ENCODE measurements around the gene OBSCN.

OBSCN gene

DNA sequence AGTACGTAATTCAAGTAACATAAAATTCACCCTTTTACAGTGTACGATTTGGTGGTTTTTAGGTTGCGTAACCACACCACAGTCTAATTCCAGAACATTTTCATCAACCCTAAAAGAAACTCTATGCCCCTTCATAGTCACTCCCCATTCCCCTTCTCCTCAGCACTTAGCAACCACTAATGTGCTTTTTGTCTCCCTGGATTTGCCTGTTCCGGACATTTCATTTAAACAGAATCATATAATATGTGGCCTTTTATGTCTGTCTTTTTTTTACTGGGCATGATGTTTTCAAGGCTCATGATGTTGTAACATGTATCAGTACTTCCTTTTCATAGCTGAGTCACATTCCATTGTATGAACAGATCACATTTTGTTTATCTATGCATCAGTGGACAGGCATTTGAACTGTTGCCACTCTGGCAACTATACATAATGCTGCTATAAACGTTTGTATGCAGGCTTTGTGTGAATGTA, 20.8 kb downstream of the OBSCN start:
- TF ChIP-seq, protein P1, sequence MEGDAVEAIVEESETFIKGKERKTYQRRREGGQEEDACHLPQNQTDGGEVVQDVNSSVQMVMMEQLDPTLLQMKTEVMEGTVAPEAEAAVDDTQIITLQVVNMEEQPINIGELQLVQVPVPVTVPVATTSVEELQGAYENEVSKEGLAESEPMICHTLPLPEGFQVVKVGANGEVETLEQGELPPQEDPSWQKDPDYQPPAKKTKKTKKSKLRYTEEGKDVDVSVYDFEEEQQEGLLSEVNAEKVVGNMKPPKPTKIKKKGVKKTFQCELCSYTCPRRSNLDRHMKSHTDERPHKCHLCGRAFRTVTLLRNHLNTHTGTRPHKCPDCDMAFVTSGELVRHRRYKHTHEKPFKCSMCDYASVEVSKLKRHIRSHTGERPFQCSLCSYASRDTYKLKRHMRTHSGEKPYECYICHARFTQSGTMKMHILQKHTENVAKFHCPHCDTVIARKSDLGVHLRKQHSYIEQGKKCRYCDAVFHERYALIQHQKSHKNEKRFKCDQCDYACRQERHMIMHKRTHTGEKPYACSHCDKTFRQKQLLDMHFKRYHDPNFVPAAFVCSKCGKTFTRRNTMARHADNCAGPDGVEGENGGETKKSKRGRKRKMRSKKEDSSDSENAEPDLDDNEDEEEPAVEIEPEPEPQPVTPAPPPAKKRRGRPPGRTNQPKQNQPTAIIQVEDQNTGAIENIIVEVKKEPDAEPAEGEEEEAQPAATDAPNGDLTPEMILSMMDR (IDR thresholded peaks at IDR 0.05) = no peak
- H3K4me1 Mint-ChIP-seq = no peaks in the 10 kb centered on the region
- peaks cover 46% of the 10 kb centered on the region for H3K9me3 Mint-ChIP-seq
- H3K27ac Mint-ChIP-seq = peak overlapping the region; percentile 75
- H3K27me3 Mint-ChIP-seq (ENCODE audit: low read depth, poor library complexity) = no peaks in the 10 kb centered on the region
- H3K36me3 Mint-ChIP-seq (ENCODE audit: low read depth) = peaks cover 97% of the 10 kb centered on the region
- no peak overlapping the region for H3K4me3 Mint-ChIP-seq
- DNase-seq = no peak

DNA sequence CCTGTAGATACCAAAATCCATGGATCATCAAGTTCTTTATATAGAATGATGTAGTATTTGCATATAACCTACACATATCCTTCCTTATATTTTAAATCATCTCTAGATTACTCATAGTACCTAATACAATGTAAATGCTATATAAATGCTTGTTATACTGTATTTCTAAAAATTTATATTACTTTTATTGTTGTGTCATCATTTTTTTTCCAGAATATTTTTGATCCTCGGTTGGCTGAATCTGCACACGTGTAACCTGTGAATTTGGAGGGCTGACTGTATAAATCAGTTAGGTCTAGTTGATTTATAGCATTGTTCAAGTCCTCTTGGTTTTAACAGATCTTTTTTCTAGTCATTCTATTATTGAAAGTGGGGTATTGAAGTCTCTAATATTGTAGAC, 23.3 kb downstream of the OBSCN start:
- Mint-ChIP-seq H3K4me3 (no peak overlapping the region), H3K27me3 (ENCODE audit: low read depth, poor library complexity) (no peaks in the 10 kb centered on the region), H3K4me1 (no peaks in the 10 kb centered on the region), H3K27ac (no peak overlapping the region), H3K9me3 (peaks cover 50% of the 10 kb centered on the region), H3K36me3 (ENCODE audit: low read depth) (peaks cover 97% of the 10 kb centered on the region)
- no peak for DNase-seq
- TF ChIP-seq, protein P1 (IDR thresholded peaks at IDR 0.05) = no peak

DNA sequence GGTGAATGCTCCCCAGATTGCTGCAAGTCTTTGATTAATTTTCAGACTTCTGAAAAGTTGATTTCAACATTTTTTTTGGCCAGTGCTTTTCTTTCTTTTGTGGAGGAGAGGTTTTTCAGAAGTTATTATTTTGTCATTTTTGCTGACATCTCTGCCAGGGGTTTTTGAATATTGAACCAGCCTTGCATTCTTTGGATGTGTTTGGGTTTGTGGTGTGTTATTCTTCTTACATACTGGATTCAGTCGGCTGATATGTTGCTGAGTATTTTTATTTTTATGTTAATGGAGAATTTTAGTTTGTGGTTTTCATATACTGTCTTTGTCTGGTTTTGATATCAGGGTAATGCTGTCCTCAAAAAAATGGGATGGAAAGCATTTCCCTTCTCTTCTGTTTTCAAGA, 25.3 kb downstream of the OBSCN start:
- TF ChIP-seq, protein P1 (IDR thresholded peaks at IDR 0.05) = no peak
- H3K27me3 Mint-ChIP-seq (ENCODE audit: low read depth, poor library complexity) = no peaks in the 10 kb centered on the region
- no peak for DNase-seq
- H3K9me3 Mint-ChIP-seq = peaks cover 69% of the 10 kb centered on the region
- no peak overlapping the region for H3K27ac Mint-ChIP-seq
- H3K4me3 Mint-ChIP-seq = no peak overlapping the region
- H3K4me1 Mint-ChIP-seq = no peaks in the 10 kb centered on the region
- H3K36me3 Mint-ChIP-seq (ENCODE audit: low read depth) = peaks cover 97% of the 10 kb centered on the region

DNA sequence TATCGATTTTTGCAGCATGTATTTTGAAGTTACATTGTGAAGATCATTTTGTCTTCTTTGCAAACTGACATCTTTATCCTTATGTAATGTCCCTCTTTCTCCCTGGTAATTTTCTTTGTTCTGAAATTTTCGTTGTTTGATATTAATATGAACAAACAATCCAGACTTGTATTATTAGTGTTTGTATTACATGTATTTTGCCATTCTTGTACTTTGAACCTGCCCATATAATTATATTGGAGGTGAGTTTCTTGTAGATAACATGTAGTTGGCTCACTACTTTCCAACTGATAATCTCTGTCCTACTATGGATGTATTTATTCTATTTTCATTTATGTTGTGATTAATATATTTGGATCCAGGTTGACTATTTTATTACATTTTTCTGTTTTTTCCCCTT, 27.1 kb downstream of the OBSCN start:
- Mint-ChIP-seq H3K27ac (no peak overlapping the region), H3K27me3 (ENCODE audit: low read depth, poor library complexity) (peaks cover 3% of the 10 kb centered on the region), H3K4me3 (no peak overlapping the region), H3K36me3 (ENCODE audit: low read depth) (peaks cover 100% of the 10 kb centered on the region), H3K4me1 (no peaks in the 10 kb centered on the region), H3K9me3 (peaks cover 87% of the 10 kb centered on the region)
- DNase-seq = no peak
- TF ChIP-seq, protein P1 (IDR thresholded peaks at IDR 0.05) = no peak

DNA sequence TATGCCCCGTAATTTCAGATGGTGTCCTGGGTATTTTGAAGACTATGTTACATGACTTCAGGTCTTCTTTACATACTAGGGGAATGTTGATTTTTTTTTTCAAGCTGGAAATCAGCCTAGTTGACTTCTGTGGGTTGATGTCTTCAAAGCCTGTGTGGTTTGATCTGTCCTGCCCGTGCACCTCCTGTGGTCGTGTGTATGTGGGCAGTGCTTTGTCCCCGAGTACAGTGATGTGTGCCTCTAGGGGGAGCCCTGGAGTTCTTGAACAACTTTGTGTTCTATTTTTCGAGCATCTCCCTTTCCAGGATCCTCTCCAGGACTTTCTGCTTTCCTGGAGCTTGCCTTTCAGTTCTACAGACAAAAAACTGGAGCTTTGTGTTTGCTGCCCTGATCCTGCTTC, 28.9 kb downstream of the OBSCN start:
- Mint-ChIP-seq H3K36me3 (ENCODE audit: low read depth) (peaks cover 100% of the 10 kb centered on the region), H3K9me3 (peaks cover 100% of the 10 kb centered on the region), H3K27ac (no peak overlapping the region), H3K27me3 (ENCODE audit: low read depth, poor library complexity) (peaks cover 3% of the 10 kb centered on the region), H3K4me1 (no peaks in the 10 kb centered on the region), H3K4me3 (no peak overlapping the region)
- DNase-seq = no peak
- TF ChIP-seq, protein P1 (IDR thresholded peaks at IDR 0.05) = peak; percentile 22

DNA sequence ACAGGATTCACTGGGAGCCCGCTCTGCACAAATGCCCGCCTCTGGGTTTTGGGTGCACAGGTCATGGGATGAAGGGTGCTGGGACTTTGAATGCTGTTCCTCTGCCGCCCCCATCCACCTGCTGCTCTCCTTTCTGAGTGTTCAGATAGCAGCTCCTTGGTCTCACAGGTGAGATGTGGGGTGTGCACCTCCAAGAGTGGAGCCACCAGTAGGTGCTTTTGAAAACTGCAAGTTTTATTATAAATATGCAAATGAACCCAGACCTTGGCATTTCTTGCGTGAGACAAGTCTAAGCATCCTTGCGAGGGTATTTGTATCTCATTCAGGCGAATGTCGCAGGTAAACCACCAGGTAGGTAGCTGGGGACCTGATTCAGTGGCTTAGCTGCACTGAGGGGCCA, 30.2 kb downstream of the OBSCN start:
- TF ChIP-seq, protein P1 (IDR thresholded peaks at IDR 0.05) = no peak
- Mint-ChIP-seq H3K27ac (no peak overlapping the region), H3K36me3 (ENCODE audit: low read depth) (peaks cover 100% of the 10 kb centered on the region), H3K9me3 (peaks cover 100% of the 10 kb centered on the region), H3K4me1 (no peaks in the 10 kb centered on the region), H3K4me3 (no peak overlapping the region), H3K27me3 (ENCODE audit: low read depth, poor library complexity) (peaks cover 3% of the 10 kb centered on the region)
- no peak for DNase-seq
